ENCODE results near the gene CARS2.
"Not testable (repeated sequence)": the region's sequence is repeated elsewhere in the genome, so short reads cannot be mapped to it uniquely, and the experiment has no call there.

CARS2 gene, protein sequence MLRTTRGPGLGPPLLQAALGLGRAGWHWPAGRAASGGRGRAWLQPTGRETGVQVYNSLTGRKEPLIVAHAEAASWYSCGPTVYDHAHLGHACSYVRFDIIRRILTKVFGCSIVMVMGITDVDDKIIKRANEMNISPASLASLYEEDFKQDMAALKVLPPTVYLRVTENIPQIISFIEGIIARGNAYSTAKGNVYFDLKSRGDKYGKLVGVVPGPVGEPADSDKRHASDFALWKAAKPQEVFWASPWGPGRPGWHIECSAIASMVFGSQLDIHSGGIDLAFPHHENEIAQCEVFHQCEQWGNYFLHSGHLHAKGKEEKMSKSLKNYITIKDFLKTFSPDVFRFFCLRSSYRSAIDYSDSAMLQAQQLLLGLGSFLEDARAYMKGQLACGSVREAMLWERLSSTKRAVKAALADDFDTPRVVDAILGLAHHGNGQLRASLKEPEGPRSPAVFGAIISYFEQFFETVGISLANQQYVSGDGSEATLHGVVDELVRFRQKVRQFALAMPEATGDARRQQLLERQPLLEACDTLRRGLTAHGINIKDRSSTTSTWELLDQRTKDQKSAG

GRCh38 chr13:110705826-110706569 lies at the start of gene CARS2:
CARS2 (minus strand) TSS chr13:110706116; CDS start chr13:110706093, 23 bp downstream.
- DNase-seq (ENCODE audit: low spot score), result peak; percentile 86

DNA sequence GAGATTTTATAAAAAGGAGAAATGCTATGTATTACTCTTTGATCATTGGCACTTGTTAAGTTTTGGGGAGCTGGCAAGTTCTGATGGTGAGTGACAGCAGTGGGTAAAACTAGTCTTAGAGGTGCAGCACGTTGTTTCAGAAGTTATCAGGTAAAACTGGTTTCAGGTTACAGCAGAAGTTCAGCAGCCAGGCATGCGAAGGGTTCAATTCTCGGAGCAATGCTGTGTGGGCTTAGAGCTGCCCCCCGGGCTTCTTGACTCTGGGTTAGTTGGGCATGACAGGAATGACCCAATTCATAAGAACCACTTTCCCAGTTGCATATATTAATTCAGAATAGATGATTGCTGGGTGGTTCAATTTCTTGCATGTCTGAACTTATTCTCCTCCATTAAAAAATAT lies 42.4 kb upstream of the CARS2 start:
- DNase-seq (ENCODE audit: low spot score), result no peak

DNA sequence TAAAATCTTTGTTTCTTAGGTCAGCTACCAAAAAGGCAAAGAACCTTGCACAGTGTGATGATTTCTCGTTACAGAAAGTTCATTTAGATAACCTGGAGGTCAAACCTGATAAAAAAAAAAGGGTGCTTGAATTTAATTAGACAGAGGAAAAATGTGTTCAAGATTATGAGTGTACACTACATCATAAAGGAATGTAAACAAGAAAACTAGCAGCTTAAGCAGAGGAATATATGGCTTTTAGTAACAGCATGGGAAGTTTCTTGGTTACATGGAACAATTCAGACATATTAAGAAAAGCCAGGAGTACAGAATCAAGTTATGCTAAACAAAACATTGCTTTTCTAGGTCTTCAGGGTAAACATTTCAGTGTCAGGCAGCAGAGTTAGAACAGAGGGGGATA lies 40.5 kb upstream of the CARS2 start:
- no peak for DNase-seq (ENCODE audit: low spot score)

- no peak for DNase-seq (ENCODE audit: low spot score)
These were observed 37.8 kb upstream of the CARS2 start for GRCh38 chr13:110743687-110744086.

- no peak for DNase-seq (ENCODE audit: low spot score)
These were observed 31.6 kb upstream of the CARS2 start for GRCh38 chr13:110737555-110737954.

DNA sequence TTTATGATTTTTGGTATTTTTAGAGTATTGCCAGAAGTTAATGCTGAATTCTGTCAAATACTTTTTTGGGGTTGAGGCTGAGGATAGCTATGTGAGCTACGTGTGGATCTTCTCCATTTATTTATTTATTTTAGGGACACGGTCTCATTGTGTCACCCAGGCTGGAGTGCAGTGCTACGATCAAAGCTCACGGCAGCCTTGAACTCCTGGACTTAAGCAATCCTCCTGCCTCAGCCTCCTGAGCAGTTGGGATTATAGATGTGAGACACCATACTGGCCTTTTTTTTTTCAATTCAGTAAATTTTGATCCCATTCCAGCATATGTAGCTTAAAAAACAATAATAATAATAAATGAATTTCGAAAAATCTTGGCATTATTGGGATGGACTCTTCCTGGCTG lies 28.6 kb upstream of the CARS2 start:
- no peak for DNase-seq (ENCODE audit: low spot score)

- no peak for DNase-seq (ENCODE audit: low spot score)
These were observed 25.2 kb upstream of the CARS2 start for GRCh38 chr13:110731072-110731471.

DNA sequence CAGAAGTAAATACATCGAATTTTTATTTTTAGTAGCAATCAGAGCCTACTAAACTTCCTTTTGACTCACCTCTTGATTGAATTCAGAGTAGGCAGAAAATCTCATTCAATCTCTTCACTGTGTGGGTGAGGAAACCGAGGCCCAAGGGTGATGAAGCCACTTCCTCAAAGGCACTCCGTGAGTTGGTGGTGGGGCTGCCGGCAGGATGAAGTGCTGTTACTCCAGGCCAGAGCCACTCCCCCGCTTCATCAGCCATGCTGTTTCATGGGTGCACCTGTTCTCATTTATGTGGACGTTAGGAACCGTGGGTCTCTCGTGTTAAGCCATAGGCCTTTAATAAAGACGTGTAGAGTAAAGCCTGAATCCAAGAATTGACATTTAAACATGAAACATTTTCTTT lies 20.8 kb upstream of the CARS2 start:
- no peak for DNase-seq (ENCODE audit: low spot score)

GRCh38 chr13:110726153-110726552 lies 20.2 kb upstream of the CARS2 start:
- not testable (repeated sequence) for DNase-seq (ENCODE audit: low spot score)

DNA sequence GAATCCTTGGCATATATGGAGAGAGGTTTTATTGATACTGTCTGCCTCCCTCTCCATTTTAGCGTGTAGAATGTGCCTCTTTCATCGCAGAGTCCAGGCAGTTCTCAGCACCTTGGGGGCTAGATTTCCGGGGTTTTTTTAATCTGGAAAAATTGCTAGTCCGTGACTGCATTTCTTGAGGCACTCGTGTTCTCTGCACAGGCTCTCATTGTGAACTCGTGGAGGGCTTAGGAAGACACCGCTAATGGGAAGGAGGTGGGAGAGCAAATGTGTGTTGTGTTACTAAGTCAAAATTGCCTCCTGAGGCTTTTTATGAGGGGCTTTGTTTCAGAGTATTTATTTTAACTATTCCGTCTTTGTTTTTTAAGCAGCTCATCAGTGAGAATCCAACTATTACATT lies 17.7 kb upstream of the CARS2 start:
- no peak for DNase-seq (ENCODE audit: low spot score)

GRCh38 chr13:110722971-110723370 lies 17.1 kb upstream of the CARS2 start:
- no peak for DNase-seq (ENCODE audit: low spot score)

- no peak for DNase-seq (ENCODE audit: low spot score)
These were observed 13.3 kb upstream of the CARS2 start for GRCh38 chr13:110719036-110719710.

GRCh38 chr13:110716247-110716515 lies 10.3 kb upstream of the CARS2 start:
- no peak for DNase-seq (ENCODE audit: low spot score)

DNA sequence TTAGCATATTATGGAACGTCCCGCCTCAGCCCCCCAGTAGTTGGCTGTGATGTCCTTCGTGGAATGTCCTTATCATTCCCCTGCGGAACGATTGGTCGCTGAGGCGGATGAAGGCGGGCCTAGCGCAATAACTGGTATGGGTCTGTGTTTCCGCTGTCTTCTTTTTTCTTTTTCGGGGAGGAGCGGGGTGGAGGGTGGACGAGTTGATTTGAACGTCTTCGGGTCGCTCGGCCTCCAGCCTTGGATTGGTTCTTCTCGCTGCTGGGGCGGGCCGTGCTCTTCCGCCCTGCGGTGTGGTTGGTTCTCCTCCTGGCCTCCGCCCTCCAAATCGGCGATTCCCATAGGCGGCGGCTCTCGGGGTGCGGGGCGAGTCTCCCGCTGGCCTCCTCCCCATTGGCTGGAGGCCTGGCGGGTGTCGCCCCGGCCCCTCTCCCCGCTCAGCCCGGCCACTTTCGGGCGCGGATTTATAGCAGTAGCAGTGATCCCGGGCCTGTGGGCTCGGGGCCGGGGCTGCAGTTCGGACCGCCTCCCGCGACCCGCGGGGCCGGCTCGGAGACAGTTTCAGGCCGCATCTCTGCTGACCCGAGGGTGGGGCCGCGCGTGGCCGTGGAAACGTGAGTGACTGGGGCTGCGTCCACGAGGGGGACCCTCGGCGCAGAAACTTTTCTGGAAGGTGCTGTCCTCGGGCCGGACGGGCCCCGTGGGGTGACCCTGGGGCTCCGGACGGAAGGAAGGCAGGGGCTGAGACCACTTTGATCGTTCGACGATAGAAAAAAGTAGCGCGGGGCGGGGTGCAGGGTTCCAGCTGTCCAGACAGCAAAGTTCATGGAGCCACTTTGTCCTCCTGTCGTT lies 9.7 kb upstream of the CARS2 start:
- DNase-seq (ENCODE audit: low spot score), result peak; percentile 91

DNA sequence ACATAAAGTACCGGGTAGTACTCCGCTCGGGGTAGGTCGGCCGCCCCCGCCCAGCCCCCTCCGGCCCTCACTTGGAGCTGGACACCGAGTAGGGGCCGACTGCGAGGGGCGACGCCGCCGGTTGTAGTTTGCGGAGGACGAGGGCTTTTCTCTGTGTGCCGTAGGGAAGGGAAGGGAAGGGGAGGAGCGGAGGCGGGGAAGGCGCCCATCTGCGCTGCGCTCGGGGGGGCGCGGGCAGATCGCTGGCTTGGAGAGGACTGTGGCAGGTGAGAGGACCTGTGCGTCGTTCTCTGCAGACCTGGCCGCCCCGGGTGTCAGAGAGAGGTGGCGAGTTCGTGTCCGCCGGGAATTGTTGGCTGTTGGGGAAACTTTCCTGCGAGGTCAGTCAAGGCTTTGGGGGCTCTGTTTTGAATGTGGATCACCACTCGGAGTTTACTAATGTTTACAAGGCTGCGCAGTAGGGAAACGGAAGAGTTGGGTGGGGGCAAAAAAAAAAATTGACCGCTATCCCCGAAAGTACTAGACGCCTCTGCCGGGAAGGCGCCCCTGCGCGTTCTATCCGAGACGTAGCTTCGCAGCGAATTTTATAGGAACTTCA lies 9.0 kb upstream of the CARS2 start:
- DNase-seq (ENCODE audit: low spot score), result no peak

- no peak for DNase-seq (ENCODE audit: low spot score)
These were observed 8.3 kb upstream of the CARS2 start for GRCh38 chr13:110713981-110714796.

DNA sequence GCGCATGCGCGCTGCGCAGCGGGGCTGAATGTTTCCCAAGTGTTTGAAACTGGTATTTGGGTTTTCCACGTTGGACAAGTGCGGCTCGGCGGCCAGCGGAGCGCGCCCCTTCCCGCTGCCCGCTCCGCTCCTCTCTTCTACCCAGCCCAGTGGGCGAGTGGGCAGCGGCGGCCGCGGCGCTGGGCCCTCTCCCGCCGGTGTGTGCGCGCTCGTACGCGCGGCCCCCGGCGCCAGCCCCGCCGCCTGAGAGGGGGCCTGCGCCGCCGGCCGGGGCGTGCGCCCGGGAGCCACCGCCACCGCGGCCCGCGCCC lies 7.7 kb upstream of the CARS2 start, which contains the start of gene ING1:
TSS of gene ING1 (plus strand) at position 59 of the 311 bp plus-strand sequence. CDS start 450 bp downstream, outside the sequence.
- DNase-seq (ENCODE audit: low spot score), result no peak

DNA sequence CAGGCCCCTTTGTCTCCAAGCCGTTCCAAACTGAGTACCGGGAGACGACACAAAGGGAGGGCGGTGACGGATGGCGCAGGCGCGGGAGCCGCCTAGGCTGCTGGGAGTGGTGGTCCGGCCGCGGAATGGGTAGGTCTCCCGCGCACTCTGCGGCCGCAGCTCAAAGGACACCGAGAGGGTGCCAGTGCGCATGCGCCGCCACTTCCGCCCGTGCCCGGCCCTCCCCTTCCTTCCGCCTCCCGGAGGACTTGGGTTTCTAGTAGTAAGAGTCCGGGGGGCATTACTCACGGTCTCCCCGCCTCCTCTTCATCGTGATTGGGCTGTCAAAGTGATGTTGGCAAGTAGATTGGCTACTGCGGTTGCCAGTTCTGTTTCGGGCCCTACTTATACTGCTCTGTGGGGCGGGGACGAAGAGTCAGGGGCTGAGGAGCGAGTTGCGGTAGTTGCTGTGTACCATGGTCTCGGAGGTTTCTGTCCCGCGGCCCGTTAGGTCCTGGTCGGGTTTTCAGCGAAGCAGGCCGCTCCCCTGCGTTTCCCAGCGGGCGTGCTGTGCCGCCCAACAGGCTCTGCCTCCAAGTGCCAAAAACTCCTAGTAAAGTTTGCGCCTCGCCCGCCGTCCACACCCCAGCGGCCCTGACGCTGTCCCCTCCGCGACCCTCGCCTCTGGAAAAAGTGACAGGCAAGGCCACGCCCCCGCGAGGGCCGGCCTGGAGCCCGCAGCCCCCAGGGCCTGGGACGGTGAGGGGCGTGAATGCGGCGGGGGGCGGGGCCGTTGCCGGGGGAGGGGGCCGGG lies 7.1 kb upstream of the CARS2 start:
- peak; percentile 97 for DNase-seq (ENCODE audit: low spot score)

DNA sequence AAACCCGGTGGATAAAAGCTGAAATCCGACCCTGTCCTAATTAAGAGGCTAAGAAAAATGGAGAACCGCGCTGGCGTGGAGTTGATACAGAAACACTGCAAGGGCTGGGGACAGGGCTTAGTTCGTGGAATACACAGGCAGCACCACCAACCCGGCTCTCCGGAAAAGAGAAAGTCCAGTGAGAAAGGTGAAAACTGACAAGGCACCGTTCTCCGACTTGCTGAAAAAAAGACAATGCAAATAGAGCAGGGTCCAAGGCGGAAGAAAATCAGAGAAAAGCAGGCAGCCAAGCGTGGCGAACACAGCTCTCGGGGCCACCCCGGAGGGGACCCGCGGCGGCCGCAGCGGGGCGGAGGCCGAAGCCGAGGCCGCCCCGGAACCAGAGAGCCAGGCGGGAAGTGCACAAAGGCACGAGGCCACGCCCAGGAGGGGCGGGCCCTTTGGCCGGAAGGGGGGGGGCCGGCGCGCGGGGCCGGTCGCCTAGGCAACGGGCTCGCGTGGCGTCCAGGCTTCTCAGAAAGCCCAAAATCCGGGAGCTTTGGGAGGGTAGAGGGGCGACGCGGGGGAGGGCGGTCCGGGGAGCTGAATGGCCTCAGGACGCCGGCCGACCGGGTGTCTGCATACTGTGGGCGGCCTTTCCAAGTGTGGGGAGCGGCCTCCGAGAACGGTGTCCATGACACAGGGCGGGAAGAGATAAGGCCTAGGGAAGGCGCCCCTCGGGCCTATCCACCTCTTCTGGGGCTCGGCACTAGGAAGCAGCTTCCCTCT lies 6.3 kb upstream of the CARS2 start:
- peak; percentile 74 for DNase-seq (ENCODE audit: low spot score)
